Subcutaneous adipose tissue (tissue), 4 donors: ENCODE results near the gene CDK18. TPM values are rescaled to one million over a fixed set of nuclear protein-coding genes. Genes with fewer than 3 reads are reported as not detected.

ENCODE experiments used
- CTCF ChIP-seq: fragments of 450-650 bp; IDR thresholded peaks from one replicate; pipeline ENCODE4 v1.5.1; 2016; ENCODE audit warnings: low read depth, mild to moderate bottlenecking, control low read depth, antibody characterized with exemption, moderate library complexity
- total RNA-seq, 4 donors: library from RNA; depleted of rRNA; stranded (reverse); fragments of >200 nt; gene quantifications; one replicate each; pipeline ENCODE4 v1.1.0, GENCODE V29; 2016

Gene CDK18
- total RNA-seq, 4 donors from 2014 or later = 1.6 to 7.8 (median 2.4) TPM

- no peak for TF ChIP-seq CTCF
Measured at GRCh38 chr1:205545991-205546390, 41.5 kb downstream of the CDK18 start.

- TF ChIP-seq CTCF = no peak
Measured at GRCh38 chr1:205546541-205546940, 42.1 kb downstream of the CDK18 start.

GRCh38 chr1:205547936-205548827 is 43.7 kb downstream of the CDK18 start:
- TF ChIP-seq CTCF = no peak

- no peak for TF ChIP-seq CTCF
Measured at GRCh38 chr1:205554026-205554811, 49.8 kb downstream of the CDK18 start.

- no peak for TF ChIP-seq CTCF
Measured at GRCh38 chr1:205561501-205562203, 57.2 kb downstream of the CDK18 start.

GRCh38 chr1:205563927-205564441 is 59.5 kb downstream of the CDK18 start:
- no peak for TF ChIP-seq CTCF
